GM19238 (cell line): Measurements from ENCODE around the gene BATF3.
"Not testable (repeated sequence)": the region's sequence is repeated elsewhere in the genome, so short reads cannot be mapped to it uniquely, and the experiment has no call there.

Experiments
- DNase-seq: peaks from one replicate; pipeline ENCODE4 v3.0.0; 2011; ENCODE audit warnings: low spot score; ENCODE audit not compliant: insufficient read length

Gene BATF3

DNA sequence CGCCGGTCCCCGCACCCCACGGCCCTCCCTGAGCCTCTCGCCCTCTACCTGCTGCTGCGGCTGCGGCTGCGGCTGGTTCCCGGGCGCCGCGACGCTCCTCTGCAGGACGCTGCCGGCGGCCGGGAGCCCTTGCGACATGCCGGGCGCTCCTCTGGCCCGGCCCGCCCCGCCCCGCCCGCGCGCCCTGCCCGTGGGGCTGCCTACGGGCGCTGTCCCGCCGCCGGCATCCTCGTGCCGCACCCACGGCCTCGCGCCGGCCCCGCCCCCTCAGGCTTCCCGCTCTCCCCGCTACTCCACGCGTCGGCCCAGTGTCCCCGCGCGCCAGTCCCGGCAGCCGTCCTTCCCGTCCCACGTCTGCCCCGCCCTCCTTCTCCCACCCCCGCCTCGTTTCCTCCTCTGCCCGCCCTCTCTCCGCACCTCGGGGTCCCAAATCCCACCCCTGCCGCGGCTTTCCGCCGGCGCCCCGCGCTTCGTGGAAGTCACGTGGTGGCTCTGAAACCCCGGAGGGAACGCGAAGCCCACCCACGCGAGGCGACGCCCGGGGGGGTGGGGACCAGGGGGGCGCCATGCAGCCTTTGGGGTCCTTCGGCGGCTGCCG lies at the start of gene BATF3:
BATF3 (minus strand) TSS at position 216 of the 598 bp plus-strand sequence; CDS start at position 138, 78 bp downstream.
- peak; percentile 31 for DNase-seq

- no peak for DNase-seq
Measured at GRCh38 chr1:212746546-212746945, 46.9 kb upstream of the BATF3 start.

GRCh38 chr1:212745303-212745702 lies 45.7 kb upstream of the BATF3 start:
- no peak for DNase-seq

GRCh38 chr1:212743901-212744475 lies 44.3 kb upstream of the BATF3 start:
- no peak for DNase-seq

- no peak for DNase-seq
Measured at GRCh38 chr1:212738330-212738729, 38.7 kb upstream of the BATF3 start.

- no peak for DNase-seq
Measured at GRCh38 chr1:212737559-212737958, 37.9 kb upstream of the BATF3 start.

DNA sequence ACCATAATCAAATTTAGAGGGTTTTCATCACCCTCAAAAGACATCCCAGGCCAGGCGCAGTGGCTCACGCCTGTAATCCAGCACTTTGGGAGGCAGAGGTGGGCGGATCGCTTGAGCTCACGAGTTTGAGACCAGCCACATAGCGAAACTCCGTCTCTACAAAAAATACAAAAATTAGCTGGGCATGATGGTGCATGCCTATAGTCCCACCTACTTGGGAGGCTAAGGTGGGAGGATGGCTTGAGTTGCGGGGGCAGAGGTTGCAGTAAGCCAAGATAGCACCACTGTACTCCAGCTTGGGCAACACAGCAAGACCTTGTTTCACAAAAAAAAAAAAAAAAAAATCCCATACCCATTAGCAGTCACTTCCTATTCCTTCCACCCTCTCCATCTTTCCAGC lies 33.5 kb upstream of the BATF3 start:
- DNase-seq = no peak

- no peak for DNase-seq
Measured at GRCh38 chr1:212731630-212732029, 32.0 kb upstream of the BATF3 start.

DNA sequence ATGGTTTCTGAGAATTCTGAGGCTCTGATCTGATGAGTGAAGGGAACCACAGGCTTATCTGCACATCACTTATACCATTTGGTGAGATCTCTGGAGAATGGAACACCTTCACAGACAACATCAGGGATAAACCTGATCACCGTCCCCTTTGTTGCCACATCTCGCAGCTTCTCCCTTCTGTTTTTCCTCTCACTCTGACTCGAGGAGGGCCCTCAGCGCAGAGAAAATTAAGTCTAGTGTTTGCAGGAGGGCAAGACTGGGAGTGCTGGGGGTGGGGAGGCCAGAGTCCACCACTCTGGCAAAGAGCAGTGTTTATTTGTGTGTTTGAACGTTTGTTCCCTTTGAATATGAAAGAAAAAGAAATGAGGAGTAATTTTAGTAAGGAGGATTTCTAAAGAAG lies 29.0 kb upstream of the BATF3 start:
- DNase-seq = no peak

DNA sequence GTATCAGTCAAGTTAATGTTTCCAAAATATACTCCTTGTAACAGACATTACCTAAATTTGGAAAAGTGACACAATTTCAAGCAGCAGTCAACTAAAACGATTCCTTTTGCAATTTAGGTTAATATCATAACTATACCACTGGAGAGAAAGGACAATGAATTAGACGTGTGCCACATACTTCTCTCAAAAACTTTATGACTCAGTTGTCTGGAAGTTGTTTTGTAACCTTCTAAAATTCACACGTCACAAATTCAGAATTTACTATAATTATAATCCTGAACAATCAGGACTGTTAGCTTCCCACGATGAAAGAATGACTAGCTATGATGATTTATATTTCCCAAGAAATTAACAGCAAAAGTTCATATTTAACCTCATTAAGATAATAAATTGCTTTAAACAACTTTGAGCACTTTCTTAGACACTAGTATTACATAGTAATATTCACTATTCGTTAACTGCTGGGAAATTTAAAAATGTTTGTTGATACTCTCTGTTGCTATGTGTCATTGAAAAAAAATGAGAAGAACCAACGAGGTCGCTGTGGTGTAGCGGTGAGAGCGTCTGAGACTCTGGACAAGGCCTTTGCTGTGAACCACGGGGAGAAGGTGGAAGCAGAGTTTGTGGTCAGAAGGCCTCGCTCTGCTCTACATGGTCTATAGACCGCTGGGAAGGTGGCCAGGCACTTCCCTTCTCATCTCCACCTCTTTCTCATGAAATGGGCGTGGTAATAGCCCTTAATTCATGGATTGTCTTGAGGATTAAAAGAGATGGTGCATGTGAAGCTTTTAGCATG lies 27.9 kb upstream of the BATF3 start:
- no peak for DNase-seq

DNA sequence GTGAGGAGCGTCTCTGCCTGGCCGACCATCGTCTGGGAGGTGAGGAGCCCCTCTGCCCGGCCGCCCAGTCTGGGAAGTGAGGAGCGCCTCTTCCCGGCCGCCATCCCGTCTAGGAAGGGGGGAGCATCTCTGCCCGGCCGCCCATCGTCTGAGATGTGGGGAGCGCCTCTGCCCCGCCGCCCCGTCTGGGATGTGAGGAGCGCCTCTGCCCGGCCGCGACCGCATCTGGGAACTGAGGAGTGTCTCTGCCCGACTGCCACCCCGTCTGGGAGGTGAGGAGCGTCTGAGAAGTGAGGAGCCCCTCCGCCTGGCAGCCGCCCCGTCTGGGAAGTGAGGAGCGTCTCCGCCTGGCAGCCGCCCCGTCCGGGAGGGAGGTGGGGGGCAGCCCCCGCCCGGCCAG lies 25.0 kb upstream of the BATF3 start:
- DNase-seq = not testable (repeated sequence)

- DNase-seq = no peak
Measured at GRCh38 chr1:212722270-212722957, 22.8 kb upstream of the BATF3 start.

- no peak for DNase-seq
Measured at GRCh38 chr1:212721388-212722247, 22.0 kb upstream of the BATF3 start.

DNA sequence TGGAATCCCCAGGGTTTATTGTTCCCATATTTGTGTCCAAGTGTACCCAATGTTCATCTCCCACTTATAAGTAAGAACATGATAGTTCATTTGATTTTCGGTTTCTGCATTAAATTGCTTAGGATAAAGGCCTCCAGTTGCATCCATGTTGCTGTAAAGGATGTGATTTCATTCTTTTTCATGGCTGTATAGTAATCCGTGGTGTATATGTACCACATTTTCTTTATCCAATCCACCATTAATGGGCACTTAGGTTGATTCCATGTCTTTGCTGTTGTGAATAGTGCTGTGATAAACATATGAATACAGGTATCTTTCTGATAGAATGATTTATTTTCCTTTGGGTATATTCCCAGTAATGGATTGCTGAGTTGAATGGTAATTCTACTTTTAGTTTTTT lies 20.0 kb upstream of the BATF3 start:
- no peak for DNase-seq

GRCh38 chr1:212718499-212718898 lies 18.9 kb upstream of the BATF3 start:
- no peak for DNase-seq

- no peak for DNase-seq
Measured at GRCh38 chr1:212716161-212716560, 16.5 kb upstream of the BATF3 start.

- DNase-seq = no peak
Measured at GRCh38 chr1:212713465-212714136, 14.0 kb upstream of the BATF3 start.

DNA sequence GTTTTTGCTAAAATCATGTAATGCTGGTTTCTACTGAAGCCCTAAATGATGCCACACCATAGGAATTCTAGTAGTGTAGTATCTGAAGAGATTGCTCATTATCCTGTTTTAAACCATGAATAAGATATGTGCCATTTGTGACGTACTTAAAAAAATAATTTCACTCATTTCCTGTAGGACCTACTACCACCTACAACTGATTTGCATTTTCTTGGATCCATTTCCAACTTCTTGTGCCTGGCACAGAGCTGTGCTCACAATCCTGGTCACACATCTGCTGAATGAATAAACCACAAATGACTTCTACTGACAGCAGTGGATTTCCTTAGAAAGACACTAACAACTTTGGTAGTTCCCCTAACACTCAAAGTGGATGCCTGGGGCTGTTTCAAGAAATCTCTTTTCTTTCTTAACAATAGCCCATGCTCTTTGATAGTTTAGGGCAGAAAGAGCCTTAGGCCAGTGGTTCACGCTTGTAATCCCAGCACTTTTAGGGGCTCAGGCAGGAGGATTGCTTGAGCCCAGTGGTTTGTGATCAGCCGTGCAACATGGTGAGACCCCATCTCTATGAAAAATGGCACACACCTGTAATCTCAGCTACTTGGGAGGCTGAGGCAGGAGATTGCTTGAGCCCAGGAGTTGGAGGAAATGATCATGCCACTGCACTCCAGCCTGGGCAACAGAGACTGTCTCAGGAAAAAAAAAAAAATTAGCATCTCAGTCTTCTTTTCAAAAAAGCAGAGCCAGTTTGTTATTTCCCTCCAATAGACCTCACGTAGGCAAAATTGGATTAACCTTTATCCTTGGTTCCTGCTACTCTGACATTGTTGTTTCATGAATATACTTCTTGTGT lies 13.0 kb upstream of the BATF3 start:
- DNase-seq = no peak

- not testable (repeated sequence) for DNase-seq
Measured at GRCh38 chr1:212711974-212712373, 12.3 kb upstream of the BATF3 start.

DNA sequence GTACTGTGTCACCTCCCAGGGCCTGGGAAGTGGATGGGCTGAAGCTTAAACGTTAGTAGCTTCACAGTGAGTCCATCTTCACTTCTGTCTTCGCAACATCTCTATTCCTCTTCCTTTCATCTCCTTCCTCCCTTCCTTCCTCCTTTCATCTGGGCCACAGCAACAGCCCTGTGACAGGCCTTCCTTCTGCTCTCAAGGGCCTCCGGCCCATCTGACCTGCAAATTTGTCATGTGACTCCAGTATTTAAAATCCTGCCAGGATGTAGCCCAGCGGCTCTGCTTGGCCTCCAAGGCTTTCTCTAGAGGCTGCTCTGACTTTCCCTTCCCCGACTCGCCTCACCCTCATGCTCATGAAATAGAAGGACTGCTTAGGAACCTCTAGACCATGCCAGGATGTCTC lies 10.9 kb upstream of the BATF3 start:
- DNase-seq = no peak
